ENCODE results near the gene OPCML. TPM values are rescaled to one million over a fixed set of nuclear protein-coding genes. Genes with fewer than 3 reads are reported as not detected.

OPCML gene
- total RNA-seq, 1 donor from 2014 or later, result not detected

DNA sequence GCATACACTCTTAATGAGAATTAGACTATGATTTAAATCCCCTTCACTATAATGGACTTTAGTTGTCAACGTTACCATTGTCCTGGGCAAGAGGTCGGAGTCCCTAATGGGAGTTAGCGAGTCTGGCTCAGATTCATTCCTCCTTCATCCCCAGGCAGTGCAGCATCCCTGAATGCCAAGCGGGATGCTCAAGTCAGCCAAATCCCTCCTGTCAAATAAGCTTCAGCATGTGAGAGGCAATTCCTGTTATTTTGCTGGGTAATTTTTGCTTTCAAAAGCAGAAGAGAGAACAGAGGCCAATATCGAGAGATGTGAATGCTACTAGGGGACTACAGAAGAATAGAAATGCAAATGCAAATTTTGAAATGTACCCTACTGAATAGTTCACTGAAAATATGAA is 186.2 kb downstream of the OPCML start:
- DNase-seq (ENCODE audit: extremely low spot score in 2 of 2), result no peak
- TF ChIP-seq POLR2AphosphoS5 (IDR thresholded peaks at IDR 0.05; ENCODE audit: insufficient read depth in 1 of 2, low read depth in 1 of 2) (no peak), POLR2A (IDR thresholded peaks at IDR 0.05) (no peak)
- TF ChIP-seq, protein P1, sequence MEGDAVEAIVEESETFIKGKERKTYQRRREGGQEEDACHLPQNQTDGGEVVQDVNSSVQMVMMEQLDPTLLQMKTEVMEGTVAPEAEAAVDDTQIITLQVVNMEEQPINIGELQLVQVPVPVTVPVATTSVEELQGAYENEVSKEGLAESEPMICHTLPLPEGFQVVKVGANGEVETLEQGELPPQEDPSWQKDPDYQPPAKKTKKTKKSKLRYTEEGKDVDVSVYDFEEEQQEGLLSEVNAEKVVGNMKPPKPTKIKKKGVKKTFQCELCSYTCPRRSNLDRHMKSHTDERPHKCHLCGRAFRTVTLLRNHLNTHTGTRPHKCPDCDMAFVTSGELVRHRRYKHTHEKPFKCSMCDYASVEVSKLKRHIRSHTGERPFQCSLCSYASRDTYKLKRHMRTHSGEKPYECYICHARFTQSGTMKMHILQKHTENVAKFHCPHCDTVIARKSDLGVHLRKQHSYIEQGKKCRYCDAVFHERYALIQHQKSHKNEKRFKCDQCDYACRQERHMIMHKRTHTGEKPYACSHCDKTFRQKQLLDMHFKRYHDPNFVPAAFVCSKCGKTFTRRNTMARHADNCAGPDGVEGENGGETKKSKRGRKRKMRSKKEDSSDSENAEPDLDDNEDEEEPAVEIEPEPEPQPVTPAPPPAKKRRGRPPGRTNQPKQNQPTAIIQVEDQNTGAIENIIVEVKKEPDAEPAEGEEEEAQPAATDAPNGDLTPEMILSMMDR (IDR thresholded peaks at IDR 0.05), result no peak

DNA sequence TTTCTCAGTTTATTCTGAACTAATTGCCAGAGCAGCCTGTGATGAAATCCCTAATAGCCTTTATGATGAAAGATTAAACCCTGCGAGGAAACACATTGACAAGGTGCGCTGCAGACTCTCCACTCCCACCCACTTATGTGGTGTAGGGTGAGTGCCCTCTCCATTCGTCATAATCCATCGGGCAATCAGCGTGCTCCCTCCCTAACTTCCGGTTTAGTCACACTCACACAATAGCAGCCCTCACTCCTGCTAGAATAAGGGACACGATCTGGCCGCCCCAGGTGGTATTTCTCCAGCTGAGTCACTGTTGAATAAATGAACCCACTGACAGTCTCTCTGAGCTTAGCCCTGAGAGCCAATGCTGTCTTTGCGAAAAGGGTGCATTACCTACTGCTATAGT is 188.3 kb downstream of the OPCML start:
- Histone ChIP-seq H3K36me3 (no peaks in the 10 kb centered on the region), H3K4me1 (no peaks in the 10 kb centered on the region), H3K27me3 (no peaks in the 10 kb centered on the region), H3K9me3 (no peaks in the 10 kb centered on the region), H3K27ac (no peak overlapping the region), H3K4me3 (no peak overlapping the region)
- no peak for TF ChIP-seq POLR2A (IDR thresholded peaks at IDR 0.05)
- TF ChIP-seq, protein P1 (IDR thresholded peaks at IDR 0.05), result no peak
- no peak for DNase-seq (ENCODE audit: extremely low spot score in 2 of 2)
- intact Hi-C loops (cut with DNase I), result no loop called here

More for the DNA sequence above, 186.2 kb downstream of the OPCML start:
- no peak overlapping the region for H3K27ac ChIP-seq
- H3K27me3 ChIP-seq, result no peaks in the 10 kb centered on the region
- no peaks in the 10 kb centered on the region for H3K4me1 ChIP-seq
- H3K9me3 ChIP-seq, result no peaks in the 10 kb centered on the region
- intact Hi-C loops (cut with DNase I), result no loop called here
- no peak overlapping the region for H3K4me3 ChIP-seq
- H3K36me3 ChIP-seq, result no peaks in the 10 kb centered on the region

DNA sequence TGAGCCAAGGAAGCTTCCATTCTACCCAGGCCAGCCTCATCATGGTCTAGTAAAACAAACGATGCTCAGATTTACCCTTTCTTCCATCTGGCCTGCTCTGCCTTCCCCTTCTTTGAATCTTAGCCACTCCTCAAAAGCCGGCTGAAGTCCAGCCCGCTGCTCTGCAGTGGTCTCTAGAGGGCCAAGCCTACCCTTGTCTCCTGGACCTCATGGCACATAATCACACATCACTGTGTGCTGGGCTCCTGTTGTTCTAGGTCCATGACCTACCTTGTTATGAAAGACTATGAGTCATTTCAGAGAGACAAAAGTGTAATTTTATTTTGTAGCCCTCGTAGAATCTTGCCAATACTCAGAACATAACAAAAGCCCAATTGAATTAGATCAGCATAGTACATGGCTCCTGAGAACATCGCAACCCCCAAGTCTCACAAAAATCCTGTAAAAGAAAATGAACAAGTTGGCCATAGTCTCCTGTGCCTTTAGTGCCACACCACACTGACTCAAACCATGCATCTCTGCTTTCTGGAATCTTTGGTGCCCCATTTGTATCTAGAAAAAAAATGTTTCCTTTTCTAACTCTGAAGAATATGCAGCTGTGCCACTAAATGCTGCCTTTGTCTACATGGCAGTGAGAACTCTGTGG is 192.7 kb downstream of the OPCML start:
- Histone ChIP-seq H3K27ac (no peak overlapping the region), H3K9me3 (no peaks in the 10 kb centered on the region), H3K4me1 (no peaks in the 10 kb centered on the region), H3K36me3 (no peaks in the 10 kb centered on the region), H3K4me3 (no peak overlapping the region), H3K27me3 (no peaks in the 10 kb centered on the region)
- TF ChIP-seq POLR2AphosphoS5 (IDR thresholded peaks at IDR 0.05; ENCODE audit: insufficient read depth in 1 of 2, low read depth in 1 of 2) (no peak), POLR2A (IDR thresholded peaks at IDR 0.05) (no peak)
- TF ChIP-seq, protein P1 (IDR thresholded peaks at IDR 0.05), result no peak
- intact Hi-C loops (cut with DNase I), result no loop called here
- no peak for DNase-seq (ENCODE audit: extremely low spot score in 2 of 2)

DNA sequence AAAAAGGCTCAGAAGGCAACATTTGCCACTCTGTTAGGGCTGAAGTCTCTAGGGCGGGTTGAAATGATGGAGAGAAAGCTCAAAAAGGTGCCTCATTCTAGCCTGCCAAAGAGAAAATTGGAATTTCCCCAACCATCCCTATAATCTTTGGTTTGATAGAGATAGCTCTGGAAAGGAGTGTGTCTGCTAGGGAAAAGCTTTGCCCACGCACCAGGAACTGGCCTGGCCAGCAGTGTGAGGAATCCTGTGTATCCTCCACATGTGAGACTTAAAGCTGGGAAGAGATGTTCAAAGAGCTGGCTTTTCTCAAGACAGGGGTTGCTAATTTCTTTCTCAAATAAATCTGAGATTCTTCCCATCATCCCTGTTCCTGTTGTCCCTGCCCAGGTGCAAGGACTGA is 193.7 kb downstream of the OPCML start:
- H3K36me3 ChIP-seq, result no peaks in the 10 kb centered on the region
- intact Hi-C loops (cut with DNase I), result no loop called here

DNA sequence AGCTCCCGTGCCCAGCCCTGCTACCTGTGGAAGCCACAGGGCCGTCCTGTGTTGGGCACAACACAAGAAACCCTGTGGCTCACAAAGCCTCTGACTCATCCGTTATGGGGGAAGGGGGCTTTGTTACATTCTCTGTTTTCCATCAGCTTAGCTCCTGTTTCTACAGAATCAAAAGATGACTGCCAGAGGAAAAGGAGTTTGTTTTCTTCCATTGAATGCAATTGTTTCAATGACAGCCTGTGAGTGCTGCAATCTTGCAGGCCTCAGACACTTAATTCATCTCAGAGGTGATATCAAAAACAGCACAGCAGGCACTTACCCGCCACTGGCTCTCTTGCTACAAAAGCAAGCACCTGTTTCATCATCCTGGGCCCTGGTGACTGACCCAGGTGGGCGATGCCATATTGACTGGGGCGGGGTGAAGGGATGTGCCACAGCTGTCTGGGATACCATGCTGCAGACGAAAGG is 194.3 kb downstream of the OPCML start:
- Histone ChIP-seq H3K4me3 (no peak overlapping the region), H3K27me3 (no peaks in the 10 kb centered on the region), H3K27ac (no peak overlapping the region), H3K36me3 (no peaks in the 10 kb centered on the region), H3K9me3 (no peaks in the 10 kb centered on the region), H3K4me1 (no peaks in the 10 kb centered on the region)
- TF ChIP-seq POLR2AphosphoS5 (IDR thresholded peaks at IDR 0.05; ENCODE audit: insufficient read depth in 1 of 2, low read depth in 1 of 2), result no peak
- TF ChIP-seq, protein P1 (IDR thresholded peaks at IDR 0.05), result no peak
- no peak for TF ChIP-seq POLR2A (IDR thresholded peaks at IDR 0.05)
- intact Hi-C loops (cut with DNase I), result no loop called here
- no peak for DNase-seq (ENCODE audit: extremely low spot score in 2 of 2)

More for the DNA sequence above, 193.7 kb downstream of the OPCML start:
- Histone ChIP-seq H3K4me1 (no peaks in the 10 kb centered on the region), H3K4me3 (no peak overlapping the region), H3K27ac (no peak overlapping the region), H3K27me3 (no peaks in the 10 kb centered on the region), H3K9me3 (no peaks in the 10 kb centered on the region)
- DNase-seq (ENCODE audit: extremely low spot score in 2 of 2), result no peak
- TF ChIP-seq POLR2A (IDR thresholded peaks at IDR 0.05), result no peak
- no peak for TF ChIP-seq POLR2AphosphoS5 (IDR thresholded peaks at IDR 0.05; ENCODE audit: insufficient read depth in 1 of 2, low read depth in 1 of 2)
- TF ChIP-seq, protein P1 (IDR thresholded peaks at IDR 0.05), result no peak

Data from vagina (tissue), 2 donors.